Right lung (tissue), 10 donors: Measurements from ENCODE around the gene CANX. TPM values are rescaled to one million over a fixed set of nuclear protein-coding genes. Genes with fewer than 3 reads are reported as not detected.
A peak's percentile ranks its signal among the peaks of the same experiment; 100 is the strongest.
"Not testable (repeated sequence)": the region's sequence is repeated elsewhere in the genome, so short reads cannot be mapped to it uniquely, and the experiment has no call there.

Experiments used
- DNase-seq, 2 donors: peaks; one replicate each; pipeline ENCODE4 v3.0.0-alpha.2; 2013
- long read RNA-seq, 8 donors: transcript quantifications; one replicate each; lab custom pipeline, GENCODE V29; 2026
- polyA plus RNA-seq, 5 donors: library from polyadenylated mRNA; unstranded; fragments of 120-200 nt; gene quantifications; one replicate each; pipeline versions ENCODE4 v1.2.1 to v1.2.3, GENCODE V29; 2013; ENCODE audit warnings: inconsistent platforms in 1 of 5, low replicate concordance in 1 of 5; ENCODE audit not compliant: insufficient read length in 5 of 5, insufficient read depth in 1 of 5

CANX gene
- polyA plus RNA-seq, result 100 to 1,000 TPM; 301 to 471 (median 437) TPM
- long read RNA-seq, donor 1, full-length matches to known transcripts, result 72 of 127 reads
- long read RNA-seq, donor 1, partial matches to known transcripts, result 44 of 127 reads
- long read RNA-seq, donor 1, other reads (novel, unspliced or antisense), result 11 of 127 reads
- long read RNA-seq, donor 2, full-length matches to known transcripts, result 29 of 143 reads
- long read RNA-seq, donor 2, partial matches to known transcripts, result 108 of 143 reads
- long read RNA-seq, donor 2, other reads (novel, unspliced or antisense), result 6 of 143 reads
- long read RNA-seq, donor 3, full-length matches to known transcripts, result 35 of 271 reads
- long read RNA-seq, donor 3, partial matches to known transcripts, result 219 of 271 reads
- long read RNA-seq, donor 3, other reads (novel, unspliced or antisense), result 17 of 271 reads
- long read RNA-seq, donor 4, full-length matches to known transcripts, result 30 of 76 reads
- long read RNA-seq, donor 4, partial matches to known transcripts, result 40 of 76 reads
- long read RNA-seq, donor 4, other reads (novel, unspliced or antisense), result 6 of 76 reads
- long read RNA-seq, donor 5, full-length matches to known transcripts, result 41 of 167 reads
- long read RNA-seq, donor 5, partial matches to known transcripts, result 121 of 167 reads
- long read RNA-seq, donor 5, other reads (novel, unspliced or antisense), result 5 of 167 reads
- long read RNA-seq, donor 6, full-length matches to known transcripts, result 62 of 167 reads
- long read RNA-seq, donor 6, partial matches to known transcripts, result 89 of 167 reads
- long read RNA-seq, donor 6, other reads (novel, unspliced or antisense), result 16 of 167 reads
- long read RNA-seq, donor 7, full-length matches to known transcripts, result 51 of 168 reads
- long read RNA-seq, donor 7, partial matches to known transcripts, result 107 of 168 reads
- long read RNA-seq, donor 7, other reads (novel, unspliced or antisense), result 10 of 168 reads
- long read RNA-seq, donor 8, full-length matches to known transcripts, result 16 of 21 reads
- long read RNA-seq, donor 8, partial matches to known transcripts, result 5 of 21 reads
- long read RNA-seq, donor 8, other reads (novel, unspliced or antisense), result 0 of 21 reads

GRCh38 chr5:179698935-179699615 lies at the start of gene CANX:
TSS of gene CANX (plus strand) at chr5:179698967. CDS start at chr5:179705682, 6,715 bp downstream.
- DNase-seq, result peak in 1 of 2 donors; percentile 35

GRCh38 chr5:179649166-179649703 lies 49.5 kb upstream of the CANX start:
- DNase-seq, result not testable (repeated sequence)

- not testable (repeated sequence) for DNase-seq
These were observed 48.5 kb upstream of the CANX start for GRCh38 chr5:179650245-179650644.

- not testable (repeated sequence) for DNase-seq
These were observed 45.6 kb upstream of the CANX start for GRCh38 chr5:179653135-179653534.

GRCh38 chr5:179657302-179658178 lies 41.2 kb upstream of the CANX start:
- not testable (repeated sequence) for DNase-seq

GRCh38 chr5:179658179-179658856 lies 40.4 kb upstream of the CANX start:
- peak in 1 of 2 donors; percentile 17 for DNase-seq

- not testable (repeated sequence) for DNase-seq
These were observed 37.1 kb upstream of the CANX start for GRCh38 chr5:179661647-179662046.

- DNase-seq, result peak in 1 of 2 donors; percentile 10
These were observed 30.4 kb upstream of the CANX start for GRCh38 chr5:179668391-179668790.

GRCh38 chr5:179678223-179679013 lies 20.3 kb upstream of the CANX start:
- DNase-seq, result peak; percentile 97 to 98

GRCh38 chr5:179679014-179679674 lies 19.6 kb upstream of the CANX start:
- DNase-seq, result peak; percentile 52 to 57

GRCh38 chr5:179680014-179680779 lies 18.6 kb upstream of the CANX start:
- no peak for DNase-seq

GRCh38 chr5:179680780-179681401 lies 17.9 kb upstream of the CANX start, which contains the start of gene CBY3:
TSS of gene CBY3 (minus strand) at chr5:179681034. CDS start at chr5:179680918, 116 bp downstream.
- DNase-seq, result no peak

- not testable (repeated sequence) for DNase-seq
These were observed 9.6 kb upstream of the CANX start for GRCh38 chr5:179689212-179689611.

GRCh38 chr5:179694561-179694960 lies 4.2 kb upstream of the CANX start:
- no peak for DNase-seq

- no peak for DNase-seq
These were observed 2.2 kb upstream of the CANX start for GRCh38 chr5:179696603-179697002.

- no peak for DNase-seq
These were observed 1.7 kb upstream of the CANX start for GRCh38 chr5:179697108-179697507.
